Neural crest cell (in vitro differentiated cells): Measurements from ENCODE around the gene TNPO3. TPM values are rescaled to one million over a fixed set of nuclear protein-coding genes. Genes with fewer than 3 reads are reported as not detected.
"Not testable (repeated sequence)": the region's sequence is repeated elsewhere in the genome, so short reads cannot be mapped to it uniquely, and the experiment has no call there.

ENCODE experiments used
- DNase-seq: peaks from one replicate; pipeline ENCODE4 v3.0.0; 2021; ENCODE audit warnings: low read depth, mixed read lengths, low spot score
- H3K27ac Mint-ChIP-seq: one replicate; pipeline ENCODE4 v1.8.0; 2021; ENCODE audit warnings: mild to moderate bottlenecking, mixed read lengths; ENCODE audit not compliant: unreplicated experiment
- H3K27me3 Mint-ChIP-seq: 2 replicates; pipeline ENCODE4 v1.8.0; 2021; ENCODE audit warnings: low read depth, mild to moderate bottlenecking, mixed read lengths
- H3K36me3 Mint-ChIP-seq: 2 replicates; pipeline ENCODE4 v1.8.0; 2021; ENCODE audit warnings: low read depth, mild to moderate bottlenecking, mixed read lengths
- H3K4me1 Mint-ChIP-seq: 2 replicates; pipeline ENCODE4 v1.8.0; 2021; ENCODE audit warnings: mixed read lengths
- H3K4me3 Mint-ChIP-seq: one replicate; pipeline ENCODE4 v1.8.0; 2021; ENCODE audit warnings: mild to moderate bottlenecking, mixed read lengths
- H3K9me3 Mint-ChIP-seq: 2 replicates; pipeline ENCODE4 v1.8.0; 2021; ENCODE audit warnings: mixed read lengths
- total RNA-seq: library from RNA; stranded (reverse); gene quantifications from 2 replicates; pipeline ENCODE4 v1.2.1, GENCODE V29; 2021
- TF ChIP-seq, protein P1 (sequence below): fragments of 200-600 bp; sonication (generic); conservative IDR thresholded peaks from 2 replicates; pipeline ENCODE4 v1.5.0; 2021; ENCODE audit warnings: antibody characterized with exemption, mild to moderate bottlenecking

TNPO3 gene
- total RNA-seq, 1 donor from 2014 or later: 67.5 TPM

DNA sequence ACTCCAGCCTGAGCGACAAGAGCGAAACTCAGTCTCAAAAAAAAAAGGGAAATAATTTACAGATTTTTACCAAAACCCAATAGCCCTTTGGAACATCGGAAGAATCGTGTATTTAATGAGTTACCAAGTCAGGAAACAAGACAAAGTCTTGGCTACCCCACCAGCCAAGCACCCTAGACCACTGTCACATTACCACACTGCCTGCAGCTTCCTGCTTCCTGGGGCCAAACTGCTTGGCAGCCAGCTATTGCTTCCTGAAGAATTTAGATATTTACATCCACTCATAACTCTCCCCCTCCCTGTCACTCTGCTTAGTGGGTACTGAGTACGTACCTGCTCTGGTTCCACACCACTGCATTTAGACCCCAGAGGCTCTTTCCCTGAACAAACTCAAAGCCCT, 14.1 kb upstream of the TNPO3 start:
- no peak overlapping the region for H3K4me3 Mint-ChIP-seq
- no peaks in the 10 kb centered on the region for H3K9me3 Mint-ChIP-seq
- no peaks in the 10 kb centered on the region for H3K36me3 Mint-ChIP-seq
- no peak overlapping the region for H3K27ac Mint-ChIP-seq
- H3K27me3 Mint-ChIP-seq: peaks cover 33% of the 10 kb centered on the region
- no peak for DNase-seq
- TF ChIP-seq, protein P1, sequence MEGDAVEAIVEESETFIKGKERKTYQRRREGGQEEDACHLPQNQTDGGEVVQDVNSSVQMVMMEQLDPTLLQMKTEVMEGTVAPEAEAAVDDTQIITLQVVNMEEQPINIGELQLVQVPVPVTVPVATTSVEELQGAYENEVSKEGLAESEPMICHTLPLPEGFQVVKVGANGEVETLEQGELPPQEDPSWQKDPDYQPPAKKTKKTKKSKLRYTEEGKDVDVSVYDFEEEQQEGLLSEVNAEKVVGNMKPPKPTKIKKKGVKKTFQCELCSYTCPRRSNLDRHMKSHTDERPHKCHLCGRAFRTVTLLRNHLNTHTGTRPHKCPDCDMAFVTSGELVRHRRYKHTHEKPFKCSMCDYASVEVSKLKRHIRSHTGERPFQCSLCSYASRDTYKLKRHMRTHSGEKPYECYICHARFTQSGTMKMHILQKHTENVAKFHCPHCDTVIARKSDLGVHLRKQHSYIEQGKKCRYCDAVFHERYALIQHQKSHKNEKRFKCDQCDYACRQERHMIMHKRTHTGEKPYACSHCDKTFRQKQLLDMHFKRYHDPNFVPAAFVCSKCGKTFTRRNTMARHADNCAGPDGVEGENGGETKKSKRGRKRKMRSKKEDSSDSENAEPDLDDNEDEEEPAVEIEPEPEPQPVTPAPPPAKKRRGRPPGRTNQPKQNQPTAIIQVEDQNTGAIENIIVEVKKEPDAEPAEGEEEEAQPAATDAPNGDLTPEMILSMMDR: no peak
- H3K4me1 Mint-ChIP-seq: peaks cover 3% of the 10 kb centered on the region

DNA sequence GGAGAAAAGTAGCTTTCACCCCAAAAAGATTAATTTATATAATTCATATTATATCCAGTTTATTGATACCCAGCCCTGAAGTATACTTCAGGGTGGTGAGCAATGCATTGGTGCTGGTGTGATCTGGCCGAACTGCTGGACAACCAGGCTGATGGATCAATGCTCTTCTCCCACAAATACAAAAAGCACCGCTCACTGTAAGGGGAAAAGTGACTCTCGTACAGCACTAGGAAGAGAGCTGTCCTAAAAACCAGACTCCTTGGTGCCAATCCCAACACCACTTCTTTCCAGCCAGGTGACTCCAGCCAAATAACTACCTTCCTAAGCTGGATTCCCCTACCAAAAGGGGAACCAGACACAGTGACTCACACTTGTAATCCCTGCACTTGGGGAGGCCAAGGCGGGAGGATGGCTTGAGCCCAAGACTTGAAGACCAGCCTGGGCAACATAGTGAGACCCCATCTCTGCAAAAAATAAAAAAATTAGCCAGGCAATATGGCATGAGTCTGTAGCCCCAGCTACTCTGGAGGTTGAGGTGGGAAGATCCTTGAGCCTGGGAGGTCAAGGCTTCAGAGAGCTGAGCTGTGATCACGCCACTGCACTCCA, 13.1 kb upstream of the TNPO3 start:
- no peak overlapping the region for H3K4me3 Mint-ChIP-seq
- H3K4me1 Mint-ChIP-seq: peaks cover 3% of the 10 kb centered on the region

DNA sequence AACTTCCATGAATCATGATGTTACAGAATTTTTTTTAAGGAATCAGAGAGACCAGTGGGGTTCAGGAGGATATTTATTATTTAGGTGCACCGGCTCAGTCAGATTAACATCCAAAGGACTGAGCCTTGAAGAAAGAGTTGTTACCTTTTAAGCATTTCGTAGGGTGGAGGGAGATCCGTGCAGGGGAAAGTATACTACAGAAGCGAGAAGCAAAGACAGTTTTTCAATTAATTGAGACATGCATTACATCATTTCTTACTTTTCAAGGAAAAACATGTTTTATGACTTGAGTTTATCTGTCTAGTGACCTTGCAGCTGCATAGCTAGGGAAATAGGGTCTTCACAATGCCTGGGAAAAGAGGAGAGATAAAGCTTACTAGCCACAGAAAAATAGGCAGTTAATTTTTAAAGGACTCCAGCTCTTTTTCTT, 12.2 kb upstream of the TNPO3 start:
- not testable (repeated sequence) for H3K4me1 Mint-ChIP-seq, H3K9me3 Mint-ChIP-seq, H3K36me3 Mint-ChIP-seq, H3K27ac Mint-ChIP-seq, H3K4me3 Mint-ChIP-seq, DNase-seq
- H3K27me3 Mint-ChIP-seq: peaks cover 34% of the 10 kb centered on the region

More for the DNA sequence above, 13.1 kb upstream of the TNPO3 start:
- TF ChIP-seq, protein P1: no peak
- Mint-ChIP-seq H3K27me3 (peaks cover 29% of the 10 kb centered on the region), H3K36me3 (no peaks in the 10 kb centered on the region), H3K27ac (no peak overlapping the region), H3K9me3 (no peaks in the 10 kb centered on the region)
- no peak for DNase-seq

DNA sequence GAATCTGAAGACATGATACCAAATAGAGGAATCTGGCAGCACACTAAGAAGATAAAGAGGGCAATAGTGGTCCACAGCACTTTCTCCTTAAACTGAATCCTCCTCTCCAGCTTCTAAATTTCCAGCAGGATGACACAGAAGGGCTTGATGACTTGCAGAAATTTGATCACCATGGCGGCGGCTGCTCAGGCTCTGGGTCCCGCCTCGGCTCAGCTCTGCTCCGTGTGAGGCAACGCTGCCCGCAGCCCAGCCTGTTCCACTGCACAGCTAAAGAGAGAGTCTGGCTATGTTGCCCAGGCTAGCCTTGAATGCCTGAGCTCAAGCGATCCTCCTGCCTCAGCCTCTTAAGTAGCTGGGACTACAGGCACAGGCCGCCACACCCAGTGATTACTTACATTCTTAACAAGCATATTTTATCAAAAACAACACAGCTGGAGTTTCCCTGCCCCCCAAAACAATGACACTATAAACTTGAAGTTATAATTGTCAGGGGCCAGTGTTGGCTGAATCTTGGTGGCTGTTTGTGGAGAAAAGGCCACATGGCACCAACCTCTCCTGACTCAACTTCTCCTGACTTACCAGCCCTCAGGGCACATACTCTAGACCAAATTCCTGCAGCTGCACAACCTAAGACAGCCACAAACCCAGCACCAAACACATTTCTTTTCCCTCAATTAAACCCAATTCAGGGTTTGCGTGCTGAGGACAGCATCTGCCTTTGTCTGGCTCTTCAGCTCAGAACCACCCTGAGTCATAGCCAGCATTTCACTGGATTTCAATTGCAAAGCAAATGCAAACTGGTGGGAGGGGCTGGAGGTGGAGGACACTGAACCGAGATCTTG, 11.6 kb upstream of the TNPO3 start:
- TF ChIP-seq, protein P1: no peak
- peak overlapping the region; percentile 48 for H3K27ac Mint-ChIP-seq
- H3K4me3 Mint-ChIP-seq: no peak overlapping the region
- H3K36me3 Mint-ChIP-seq: no peaks in the 10 kb centered on the region
- H3K9me3 Mint-ChIP-seq: peaks cover 2% of the 10 kb centered on the region
- peaks cover 3% of the 10 kb centered on the region for H3K4me1 Mint-ChIP-seq
- H3K27me3 Mint-ChIP-seq: peaks cover 39% of the 10 kb centered on the region
- DNase-seq: no peak

DNA sequence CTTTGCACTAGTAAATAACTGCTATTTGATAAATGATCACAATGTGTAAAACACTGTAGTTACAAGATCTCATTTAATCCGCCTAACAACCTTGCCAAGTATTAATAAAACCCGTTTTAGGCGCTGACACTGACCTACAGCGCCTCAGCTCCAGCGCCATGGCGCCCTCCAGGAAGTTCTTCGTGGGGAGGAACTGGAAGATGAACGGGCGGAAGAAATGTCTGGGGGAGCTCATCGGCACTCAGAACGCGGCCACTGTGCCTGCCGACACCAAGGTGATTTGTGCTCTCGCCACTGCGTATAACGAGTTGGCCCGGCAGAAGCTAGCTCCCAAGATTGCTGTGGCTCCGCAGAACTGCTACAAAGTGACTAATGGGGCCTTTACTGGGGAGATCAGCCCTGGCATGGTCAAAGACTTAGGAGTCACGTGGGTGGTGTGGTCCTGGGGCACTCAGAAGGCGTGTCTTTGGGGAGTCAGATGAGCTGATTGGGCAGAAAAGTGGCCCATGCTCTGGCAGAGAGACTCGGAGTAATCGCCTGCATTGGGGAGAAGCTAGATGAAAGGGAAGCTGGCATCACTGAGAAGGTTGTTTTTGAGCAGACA, 1.1 kb upstream of the TNPO3 start:
- H3K36me3 Mint-ChIP-seq: no peaks in the 10 kb centered on the region
- peaks cover 31% of the 10 kb centered on the region for H3K27me3 Mint-ChIP-seq
- H3K4me1 Mint-ChIP-seq: peaks cover 28% of the 10 kb centered on the region
- TF ChIP-seq, protein P1: no peak
- no peak for DNase-seq
- no peaks in the 10 kb centered on the region for H3K9me3 Mint-ChIP-seq
- peak overlapping the region; percentile 97 for H3K4me3 Mint-ChIP-seq
- no peak overlapping the region for H3K27ac Mint-ChIP-seq
